ENCODE results near the gene PYGB. TPM values are rescaled to one million over a fixed set of nuclear protein-coding genes. Genes with fewer than 3 reads are reported as not detected.
"Not testable (repeated sequence)": the region's sequence is repeated elsewhere in the genome, so short reads cannot be mapped to it uniquely, and the experiment has no call there.

The PYGB gene
- polyA plus RNA-seq, 3 donors: 14.4 to 39.4 (median 39.1) TPM

GRCh38 chr20:25312716-25313115 is 64.8 kb downstream of the PYGB start:
- 91 to 94% (median 94%) methylated on average over 22 to 30 of the region's 33 CpGs for WGBS, 3 donors
- H3K27ac ChIP-seq (ENCODE audit: low read depth, low read length): not testable (repeated sequence)

GRCh38 chr20:25313593-25313992 is 65.7 kb downstream of the PYGB start:
- H3K27ac ChIP-seq (ENCODE audit: low read depth, low read length): no peak overlapping the region
- 83 to 92% (median 87%) methylated on average over 2 of the region's 2 CpGs for WGBS, 3 donors

GRCh38 chr20:25314497-25315417 is 66.9 kb downstream of the PYGB start:
- no peak overlapping the region for H3K27ac ChIP-seq (ENCODE audit: low read depth, low read length)
- 86 to 95% (median 95%) methylated on average over 17 of the region's 17 CpGs for WGBS, 3 donors

GRCh38 chr20:25315418-25316210 is 67.7 kb downstream of the PYGB start:
- no peak overlapping the region for H3K27ac ChIP-seq (ENCODE audit: low read depth, low read length)
- WGBS, 3 donors: 86 to 91% (median 88%) methylated on average over 8 of the region's 8 CpGs

- no peak overlapping the region for H3K27ac ChIP-seq (ENCODE audit: low read depth, low read length)
- 95 to 98% (median 96%) methylated on average over 10 to 11 of the region's 11 CpGs for WGBS, 3 donors
Measured at GRCh38 chr20:25316506-25317190, 68.8 kb downstream of the PYGB start.

GRCh38 chr20:25317351-25318075 is 69.6 kb downstream of the PYGB start:
- WGBS, 3 donors: 69 to 89% (median 84%) methylated on average over 17 of the region's 17 CpGs
- H3K27ac ChIP-seq (ENCODE audit: low read depth, low read length): no peak overlapping the region

- H3K27ac ChIP-seq (ENCODE audit: low read depth, low read length): no peak overlapping the region
- 86 to 88% (median 87%) methylated on average over 16 of the region's 16 CpGs for WGBS, 3 donors
Measured at GRCh38 chr20:25318471-25319240, 70.8 kb downstream of the PYGB start.

GRCh38 chr20:25319241-25320034 is 71.6 kb downstream of the PYGB start:
- WGBS, 3 donors: 78 to 84% (median 82%) methylated on average over 11 of the region's 11 CpGs
- no peak overlapping the region for H3K27ac ChIP-seq (ENCODE audit: low read depth, low read length)

GRCh38 chr20:25320035-25320800 is 72.3 kb downstream of the PYGB start:
- H3K27ac ChIP-seq (ENCODE audit: low read depth, low read length): no peak overlapping the region
- 77 to 80% (median 79%) methylated on average over 13 of the region's 13 CpGs for WGBS, 3 donors

- H3K27ac ChIP-seq (ENCODE audit: low read depth, low read length): no peak overlapping the region
- 92 to 99% (median 93%) methylated on average over 5 of the region's 5 CpGs for WGBS, 3 donors
Measured at GRCh38 chr20:25321262-25321831, 73.5 kb downstream of the PYGB start.

GRCh38 chr20:25321991-25322390 is 74.1 kb downstream of the PYGB start:
- no peak overlapping the region for H3K27ac ChIP-seq (ENCODE audit: low read depth, low read length)
- 88 to 91% (median 91%) methylated on average over 4 of the region's 4 CpGs for WGBS, 3 donors

GRCh38 chr20:25323496-25324246 is 75.8 kb downstream of the PYGB start:
- H3K27ac ChIP-seq (ENCODE audit: low read depth, low read length): no peak overlapping the region
- WGBS, 3 donors: 87 to 91% (median 91%) methylated on average over 12 of the region's 12 CpGs

- WGBS, 3 donors: 57 to 71% (median 67%) methylated on average over 5 of the region's 5 CpGs
- H3K27ac ChIP-seq (ENCODE audit: low read depth, low read length): no peak overlapping the region
Measured at GRCh38 chr20:25324412-25324811, 76.5 kb downstream of the PYGB start.

- no peak overlapping the region for H3K27ac ChIP-seq (ENCODE audit: low read depth, low read length)
- 47 to 64% (median 49%) methylated on average over 3 of the region's 3 CpGs for WGBS, 3 donors
Measured at GRCh38 chr20:25325073-25325472, 77.2 kb downstream of the PYGB start.

GRCh38 chr20:25325997-25326396 is 78.1 kb downstream of the PYGB start:
- H3K27ac ChIP-seq (ENCODE audit: low read depth, low read length): no peak overlapping the region
- 83 to 91% (median 89%) methylated on average over 2 of the region's 2 CpGs for WGBS, 3 donors
